Astrocyte of the cerebellum (primary cell): ENCODE results near the gene PADI4.

Source experiments
- DNase-seq: peaks from one replicate; pipeline ENCODE4 v3.0.0-alpha.2; 2011; ENCODE audit warnings: low read depth
- H3K4me3 ChIP-seq: 2 replicates; pipeline ENCODE4 v1.5.1; 2011; ENCODE audit warnings: mild to moderate bottlenecking, low read depth, low read length, moderate library complexity
- CTCF ChIP-seq: IDR thresholded peaks from 2 replicates; pipeline ENCODE4 v1.5.1; 2012; ENCODE audit warnings: low read length, low read depth, moderate library complexity, mild to moderate bottlenecking; ENCODE audit errors: missing control alignments
- in situ Hi-C: cut with HindIII; loops from 2 replicates; pipeline ENCODE4 v1.10.0; 2017; ENCODE audit warnings: low sequenced_read_pairs

PADI4 gene

GRCh38 chr1:17307329-17307728 lies 668 bp upstream of the PADI4 start:
- H3K4me3 ChIP-seq = no peak overlapping the region
- TF ChIP-seq CTCF = no peak
- in situ Hi-C loops = no loop called here
- no peak for DNase-seq

GRCh38 chr1:17308593-17308992 lies 596 bp downstream of the PADI4 start:
- no peak for DNase-seq
- in situ Hi-C loops = no loop called here
- H3K4me3 ChIP-seq = no peak overlapping the region
- TF ChIP-seq CTCF = no peak

- in situ Hi-C loops = no loop called here
- no peak overlapping the region for H3K4me3 ChIP-seq
- no peak for TF ChIP-seq CTCF
- DNase-seq = no peak
These were observed 1.6 kb downstream of the PADI4 start for GRCh38 chr1:17309426-17310067.

GRCh38 chr1:17310068-17310640 lies 2.2 kb downstream of the PADI4 start:
- in situ Hi-C loops = no loop called here
- DNase-seq = no peak
- TF ChIP-seq CTCF = no peak
- no peak overlapping the region for H3K4me3 ChIP-seq

- H3K4me3 ChIP-seq = no peak overlapping the region
- in situ Hi-C loops = no loop called here
- DNase-seq = no peak
- TF ChIP-seq CTCF = no peak
These were observed 5.7 kb downstream of the PADI4 start for GRCh38 chr1:17313530-17314309.

- peak; percentile 19 for DNase-seq
- no peak overlapping the region for H3K4me3 ChIP-seq
- in situ Hi-C loops = no loop called here
- TF ChIP-seq CTCF = no peak
These were observed 6.5 kb downstream of the PADI4 start for GRCh38 chr1:17314491-17314971.
